GM12892 (cell line): ENCODE results near the gene RAD51.

Experiments
- POLR2A ChIP-seq: IDR thresholded peaks from 2 replicates; pipeline ENCODE4 v1.6.1; 2011; ENCODE audit warnings: low read depth, low read length, control low read depth
- POLR2AphosphoS5 ChIP-seq: IDR thresholded peaks from 2 replicates; pipeline ENCODE4 v1.6.1; 2011; ENCODE audit warnings: low read depth, low read length, control low read depth
- TAF1 ChIP-seq: IDR thresholded peaks from 2 replicates; pipeline ENCODE4 v1.6.1; 2011; ENCODE audit warnings: low read depth, mild to moderate bottlenecking, control low read depth, low read length, borderline replicate concordance

DNA sequence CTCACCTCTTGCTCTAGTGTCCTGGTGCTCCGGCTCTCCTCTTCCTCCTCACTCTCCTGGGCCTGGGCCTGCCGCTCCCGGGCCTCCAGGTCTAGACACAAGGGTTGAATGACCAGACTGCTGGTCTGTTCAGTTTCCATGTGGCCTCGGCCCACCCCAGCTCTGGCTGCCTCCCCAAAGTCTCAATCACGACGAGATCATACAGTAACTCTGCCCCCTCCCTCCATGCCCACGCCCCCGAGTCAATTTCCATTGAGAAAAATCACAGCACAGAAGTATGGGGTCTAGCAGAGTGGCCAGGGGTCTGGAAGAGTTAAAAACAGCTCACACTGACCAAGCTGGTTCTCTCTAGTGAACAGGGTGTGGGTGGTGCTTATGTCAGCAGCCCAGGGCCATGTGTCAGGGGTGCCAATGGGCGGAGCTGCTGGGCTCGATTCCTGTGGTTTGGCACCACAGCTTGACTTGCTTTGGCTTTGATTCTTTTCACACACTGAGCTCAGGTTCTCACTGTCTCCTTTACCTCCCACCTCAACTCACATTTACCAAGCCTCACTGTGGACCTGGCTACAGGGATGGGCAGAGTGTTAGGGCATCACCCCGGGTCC is 81.7 kb downstream of the RAD51 start:
- TF ChIP-seq POLR2A (no peak), TAF1 (no peak), POLR2AphosphoS5 (no peak)
